GM18505 (cell line): Measurements from ENCODE around the gene STXBP1.

ENCODE experiments used
- ATAC-seq: cut with Tn5 transposase; IDR thresholded peaks from one replicate; pipeline ENCODE4 v1.9.1; 2021; ENCODE audit not compliant: unreplicated experiment
- POLR2A ChIP-seq: IDR thresholded peaks from 4 replicates; pipeline ENCODE4 v1.6.1; 2011; ENCODE audit warnings: borderline replicate concordance; ENCODE audit not compliant: insufficient read depth, insufficient read length; ENCODE audit errors: extremely low read depth

The STXBP1 gene

GRCh38 chr9:127637322-127637847 is 25.3 kb downstream of the STXBP1 start:
- no peak for ATAC-seq

GRCh38 chr9:127640908-127641545 is 28.9 kb downstream of the STXBP1 start:
- no peak for TF ChIP-seq POLR2A
- ATAC-seq, result no peak

More at GRCh38 chr9:127637322-127637847, 25.3 kb downstream of the STXBP1 start:
- TF ChIP-seq POLR2A, result no peak

- TF ChIP-seq POLR2A, result no peak
These were observed 30.1 kb downstream of the STXBP1 start for GRCh38 chr9:127642082-127642740.

GRCh38 chr9:127644146-127644827 is 32.2 kb downstream of the STXBP1 start:
- ATAC-seq, result no peak

More at GRCh38 chr9:127642082-127642740, 30.1 kb downstream of the STXBP1 start:
- ATAC-seq, result no peak

GRCh38 chr9:127644943-127645342 is 32.9 kb downstream of the STXBP1 start:
- ATAC-seq, result no peak
- TF ChIP-seq POLR2A, result no peak

More at GRCh38 chr9:127644146-127644827, 32.2 kb downstream of the STXBP1 start:
- TF ChIP-seq POLR2A, result no peak

- no peak for ATAC-seq
- TF ChIP-seq POLR2A, result no peak
These were observed 35.4 kb downstream of the STXBP1 start for GRCh38 chr9:127647451-127647850.

- TF ChIP-seq POLR2A, result no peak
- no peak for ATAC-seq
These were observed 38.4 kb downstream of the STXBP1 start for GRCh38 chr9:127650518-127650917.

GRCh38 chr9:127651697-127652610 is 39.9 kb downstream of the STXBP1 start:
- no peak for TF ChIP-seq POLR2A
- no peak for ATAC-seq

- ATAC-seq, result no peak
- TF ChIP-seq POLR2A, result no peak
These were observed 40.7 kb downstream of the STXBP1 start for GRCh38 chr9:127652733-127653132.

GRCh38 chr9:127654619-127655018 is 42.5 kb downstream of the STXBP1 start:
- ATAC-seq, result no peak

GRCh38 chr9:127658428-127658827 is 46.4 kb downstream of the STXBP1 start:
- TF ChIP-seq POLR2A, result no peak
- ATAC-seq, result no peak

More at GRCh38 chr9:127654619-127655018, 42.5 kb downstream of the STXBP1 start:
- TF ChIP-seq POLR2A, result no peak

- ATAC-seq, result no peak
- TF ChIP-seq POLR2A, result no peak
These were observed 49.0 kb downstream of the STXBP1 start for GRCh38 chr9:127660886-127661741.

GRCh38 chr9:127662617-127663016 is 50.5 kb downstream of the STXBP1 start:
- ATAC-seq, result no peak
- no peak for TF ChIP-seq POLR2A

GRCh38 chr9:127664324-127664677 is 52.2 kb downstream of the STXBP1 start:
- ATAC-seq, result no peak
- no peak for TF ChIP-seq POLR2A
